NCI-H2196 (cell line): Measurements from ENCODE around the gene DHRSX.
"Not testable (repeated sequence)": the region's sequence is repeated elsewhere in the genome, so short reads cannot be mapped to it uniquely, and the experiment has no call there.

Experiments
- DNase-seq: peaks from one replicate; lab custom pipeline; 2025; ENCODE audit not compliant: unreplicated experiment; lab: John Stamatoyannopoulos, UW

The DHRSX gene

DNA sequence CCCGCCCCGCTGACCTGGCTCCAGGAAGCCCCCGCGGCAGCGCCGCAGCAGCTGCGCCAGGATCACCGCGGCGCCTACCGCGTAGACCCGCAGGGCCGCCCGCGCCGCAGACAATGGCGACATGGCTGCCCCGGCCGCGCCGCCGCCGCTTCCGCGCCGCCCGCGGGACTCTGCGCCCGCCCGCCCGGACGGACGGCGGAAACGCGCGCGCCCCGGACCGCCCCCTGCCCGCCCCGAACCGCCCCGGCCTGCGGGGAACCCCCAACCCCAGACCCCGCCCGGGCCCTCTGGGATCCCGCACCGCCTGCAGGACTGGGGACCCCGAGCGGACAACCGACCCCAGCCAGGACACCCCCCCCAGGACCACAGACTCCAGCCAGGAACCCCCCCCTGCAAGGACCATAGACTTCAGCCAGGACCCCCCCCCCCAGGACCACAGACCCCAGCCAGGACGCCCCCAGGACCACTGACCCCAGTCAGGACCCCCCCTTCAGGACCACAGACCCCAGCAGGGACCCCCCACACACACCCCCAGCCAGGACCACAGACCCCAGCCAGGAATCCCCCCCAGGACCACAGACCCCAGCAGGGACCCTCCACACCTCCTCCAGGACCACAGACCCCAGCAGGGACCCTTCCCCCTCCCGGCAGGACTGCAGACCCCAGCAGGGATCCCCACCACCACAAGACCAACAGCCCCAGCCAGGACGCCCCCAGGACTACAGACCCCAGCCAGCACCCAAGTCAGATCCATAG, at the start of gene DHRSX, which contains the start of gene ZBED1:
Gene DHRSX, minus strand, starts transcription at position 174 of the 756 bp plus-strand sequence. Its CDS starts 51 bp downstream, at position 123.
Gene ZBED1, minus strand, starts transcription at position 174 of the 756 bp plus-strand sequence. CDS start 10,257 bp downstream, outside the sequence.
- DNase-seq: no peak

DNA sequence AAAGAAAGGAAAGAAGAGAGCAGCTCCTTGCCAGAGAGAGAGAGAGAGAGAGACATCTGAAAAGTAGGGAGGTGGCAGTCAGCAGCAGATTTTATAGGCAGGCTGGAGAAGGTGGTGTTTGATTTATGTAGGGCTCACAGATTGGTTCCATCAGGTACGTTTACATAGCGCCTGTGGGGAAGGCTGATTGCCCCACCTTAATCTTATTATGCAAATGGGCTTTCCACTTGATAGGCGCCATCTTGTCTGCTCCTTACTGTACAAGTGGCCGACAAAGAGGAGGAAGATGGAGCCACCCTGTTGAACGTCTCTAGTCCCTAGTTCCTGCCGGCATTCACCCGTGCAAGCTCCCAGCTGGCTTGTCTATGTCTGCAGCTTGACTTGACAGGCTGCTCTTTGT, 49.1 kb upstream of the DHRSX start:
- DNase-seq: no peak

- no peak for DNase-seq
Observed at GRCh38 chrX:2548711-2549423, 48.1 kb upstream of the DHRSX start.

GRCh38 chrX:2547736-2548135, 47.0 kb upstream of the DHRSX start:
- no peak for DNase-seq

- no peak for DNase-seq
Observed at GRCh38 chrX:2546496-2546895, 45.7 kb upstream of the DHRSX start.

DNA sequence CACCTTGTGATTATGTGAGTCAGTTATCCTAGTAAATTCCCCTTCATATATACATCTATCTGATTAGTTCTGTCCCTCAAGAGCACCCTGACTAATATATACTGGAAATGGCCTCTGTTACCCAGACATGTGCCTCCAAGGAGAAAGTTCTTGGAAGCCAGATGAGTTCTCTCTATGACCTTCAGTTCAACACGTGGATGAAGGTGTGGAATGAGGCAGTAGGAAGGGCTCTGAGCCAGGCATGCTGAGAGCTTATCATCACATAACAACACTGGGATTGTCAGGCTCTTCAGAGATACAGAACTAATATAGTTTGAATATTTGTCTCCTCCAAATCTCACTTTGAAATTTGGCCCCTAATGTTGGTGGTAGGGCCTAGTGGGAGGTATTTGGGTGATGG, 44.4 kb upstream of the DHRSX start:
- no peak for DNase-seq

DNA sequence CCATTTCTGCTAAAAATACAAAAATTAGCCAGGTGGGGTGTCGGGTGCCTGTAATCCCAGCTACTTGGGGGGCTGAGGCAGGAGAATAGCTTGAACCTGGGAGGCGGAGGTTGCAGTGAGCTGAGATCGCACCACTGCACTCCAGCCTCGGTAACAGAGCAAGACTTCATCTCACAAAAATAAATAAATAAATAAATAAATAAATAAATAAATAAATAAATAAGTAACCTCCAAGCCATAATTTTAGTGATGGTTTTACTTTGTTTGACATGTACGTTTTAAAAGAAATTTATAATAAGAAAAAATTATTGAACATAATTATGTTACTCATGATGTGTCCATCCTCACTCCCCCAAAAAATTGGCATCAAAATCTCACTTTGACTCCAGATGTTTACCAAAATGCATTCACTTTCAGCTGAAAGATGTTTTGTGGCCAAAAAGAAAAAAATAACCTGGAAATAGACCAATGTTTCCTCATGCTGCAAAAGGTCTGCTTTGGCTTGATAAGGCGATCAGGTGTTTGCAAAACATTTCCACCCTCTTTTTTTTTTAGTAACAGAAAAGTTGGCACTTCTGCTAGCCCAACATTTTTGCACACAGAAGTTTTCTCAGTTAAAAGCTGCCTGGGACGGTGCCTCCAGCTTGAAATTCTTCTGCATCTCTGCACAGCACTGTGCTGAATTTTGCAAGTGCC, 42.2 kb upstream of the DHRSX start:
- DNase-seq: no peak

- no peak for DNase-seq
Observed at GRCh38 chrX:2541603-2542002, 40.8 kb upstream of the DHRSX start.

DNA sequence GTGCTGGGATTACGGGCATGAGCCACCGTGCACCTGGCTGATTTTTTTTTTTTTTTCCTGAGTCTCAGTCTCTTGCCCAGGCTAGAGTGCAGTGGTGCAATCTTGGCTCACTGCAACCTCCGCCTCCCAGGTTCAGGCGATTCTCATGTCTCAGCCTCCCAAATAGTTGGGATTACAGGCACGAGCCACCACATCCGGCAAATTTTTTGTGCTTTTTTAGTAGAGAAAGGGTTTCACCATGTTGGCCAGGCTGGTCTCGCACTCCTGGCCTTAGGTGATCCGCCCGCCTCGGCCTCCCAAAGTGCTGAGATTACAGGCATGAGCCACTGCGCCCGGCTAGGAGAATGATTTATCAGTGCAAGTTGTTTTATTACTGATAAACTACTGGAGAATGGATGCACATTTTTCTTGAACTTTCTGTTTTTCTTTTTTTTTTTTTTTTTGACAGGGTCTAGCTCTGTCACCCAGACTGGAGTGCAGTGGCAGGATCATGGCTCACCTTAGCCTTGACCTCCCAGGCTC, 39.7 kb upstream of the DHRSX start:
- no peak for DNase-seq

GRCh38 chrX:2539586-2539985, 38.8 kb upstream of the DHRSX start:
- DNase-seq: no peak

DNA sequence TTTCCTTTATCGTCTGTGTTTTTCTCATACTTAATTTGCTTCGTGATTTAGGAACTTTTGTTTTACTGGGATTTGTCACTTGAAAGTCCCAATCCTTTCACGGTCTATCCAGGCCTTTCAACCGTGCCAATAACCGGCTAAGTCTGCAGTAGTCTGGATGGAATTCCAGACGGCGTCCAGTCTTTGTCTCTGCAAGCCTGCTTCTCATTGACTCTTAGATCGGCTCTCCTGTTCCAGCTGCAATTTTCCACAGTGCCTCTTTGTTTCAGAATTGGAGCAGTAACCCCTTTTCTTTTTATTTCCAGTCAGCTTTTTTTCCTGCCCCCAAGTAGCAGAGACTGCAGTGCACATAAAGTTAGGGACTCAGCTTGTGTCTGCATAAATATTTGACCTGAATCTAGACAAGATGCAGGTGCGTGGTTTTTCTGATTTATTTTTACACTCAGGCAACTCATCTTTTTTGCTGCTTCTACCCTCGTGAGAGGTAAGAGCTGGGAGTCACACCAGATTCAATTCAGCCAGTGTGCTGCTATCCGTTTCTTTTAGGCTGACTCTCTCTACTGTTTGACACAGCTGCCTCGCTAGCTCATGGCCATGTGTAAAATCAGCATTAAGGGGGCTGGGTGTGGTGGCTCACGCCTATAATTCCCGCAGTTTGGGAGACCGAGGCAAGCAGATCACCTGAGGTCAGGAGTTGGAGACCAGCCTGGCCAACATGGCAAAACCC, 37.4 kb upstream of the DHRSX start:
- DNase-seq: no peak

DNA sequence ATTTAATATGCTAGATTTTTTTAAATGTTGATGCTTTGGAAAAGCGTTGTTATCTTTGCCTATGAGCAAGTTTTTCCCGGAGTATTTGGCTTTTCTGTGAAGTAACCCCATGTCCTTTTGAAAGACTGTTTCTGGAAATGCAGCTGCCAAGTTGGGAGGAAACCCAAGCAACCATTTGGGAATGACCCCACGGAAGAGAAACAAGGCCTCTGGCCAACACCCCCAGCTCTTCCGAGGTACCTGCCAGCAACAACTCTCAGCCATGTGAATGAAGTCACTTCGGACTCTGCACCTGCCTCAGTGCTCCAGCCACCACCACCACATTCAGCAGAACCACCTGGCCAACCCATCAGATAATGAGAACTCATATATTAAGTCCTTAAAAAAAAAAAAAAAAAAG, 36.2 kb upstream of the DHRSX start:
- DNase-seq: no peak

DNA sequence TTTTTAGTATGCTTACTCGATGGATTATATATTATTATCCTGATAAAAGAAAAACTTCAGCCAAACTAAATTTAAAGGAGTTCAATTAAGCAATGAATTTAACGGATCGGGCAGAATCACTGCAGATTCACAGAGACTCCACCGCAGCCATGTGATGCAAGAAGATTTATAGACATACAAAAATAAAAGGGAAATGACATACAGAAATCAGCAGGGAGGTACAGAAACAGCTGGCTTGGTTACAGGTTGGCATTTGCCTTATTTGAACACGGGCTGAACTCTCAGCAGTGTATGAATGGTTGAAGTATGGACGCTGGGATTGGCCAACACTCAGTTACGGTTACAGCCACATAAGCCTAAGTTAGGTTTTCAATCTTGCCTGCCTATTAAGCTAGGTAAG, 35.4 kb upstream of the DHRSX start:
- no peak for DNase-seq

GRCh38 chrX:2534261-2535021, 33.7 kb upstream of the DHRSX start:
- not testable (repeated sequence) for DNase-seq

DNA sequence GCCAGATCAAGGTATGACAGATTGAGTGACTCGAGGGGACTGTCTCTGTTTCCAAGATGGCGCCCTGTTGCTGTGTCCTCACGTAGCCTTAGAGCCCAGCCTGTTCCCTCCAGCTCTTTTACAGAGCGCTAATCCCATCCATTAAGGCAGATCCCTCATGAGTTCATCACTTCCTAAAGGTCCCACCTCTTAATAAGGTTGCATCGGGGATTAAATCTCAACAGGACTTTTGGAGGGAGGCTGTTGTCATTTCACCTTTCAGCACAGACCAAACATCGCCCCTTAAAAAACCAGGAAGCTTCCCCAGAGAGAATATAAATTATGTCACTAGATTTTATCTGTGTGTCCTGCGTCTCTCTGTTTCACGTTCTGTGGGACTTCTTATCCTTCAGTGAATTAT, 32.6 kb upstream of the DHRSX start:
- DNase-seq: no peak

DNA sequence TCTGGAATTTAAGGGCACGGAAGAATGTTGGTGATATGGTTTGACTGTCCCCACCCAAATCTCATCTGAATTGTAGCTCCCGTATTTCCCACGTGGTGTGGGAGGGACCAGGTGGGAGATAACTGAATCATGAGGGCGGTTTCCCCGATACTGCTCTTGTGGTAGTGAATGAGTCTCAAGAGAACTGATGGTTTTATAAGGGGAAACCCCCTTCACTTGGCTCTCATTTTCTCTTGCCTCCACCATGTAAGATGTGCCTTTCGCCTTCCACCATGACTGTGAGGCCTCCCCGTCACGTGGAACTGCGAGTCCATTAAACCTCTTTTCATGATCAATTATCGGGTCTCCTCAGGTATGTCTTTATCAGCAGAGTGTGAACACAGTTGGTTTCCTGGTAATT, 25.6 kb upstream of the DHRSX start:
- no peak for DNase-seq

DNA sequence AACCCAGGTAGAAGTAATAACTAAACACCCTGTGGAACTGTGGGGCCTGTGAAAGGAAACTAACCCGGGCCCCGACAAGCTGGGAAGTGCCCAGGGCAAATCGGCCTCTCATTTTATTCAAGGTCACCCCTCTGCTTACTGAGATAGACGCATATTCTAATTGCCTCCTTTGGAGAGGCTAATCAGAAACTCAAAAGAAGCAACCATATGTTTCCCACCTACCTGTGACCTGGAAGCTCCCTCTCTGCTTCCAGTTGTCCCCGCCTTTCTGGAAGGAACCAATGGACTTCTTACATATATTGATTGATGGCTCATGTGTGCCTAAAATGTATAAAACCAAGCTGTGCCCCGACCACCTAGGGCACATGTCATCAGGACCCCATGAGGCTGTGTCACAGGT, 23.1 kb upstream of the DHRSX start:
- no peak for DNase-seq

DNA sequence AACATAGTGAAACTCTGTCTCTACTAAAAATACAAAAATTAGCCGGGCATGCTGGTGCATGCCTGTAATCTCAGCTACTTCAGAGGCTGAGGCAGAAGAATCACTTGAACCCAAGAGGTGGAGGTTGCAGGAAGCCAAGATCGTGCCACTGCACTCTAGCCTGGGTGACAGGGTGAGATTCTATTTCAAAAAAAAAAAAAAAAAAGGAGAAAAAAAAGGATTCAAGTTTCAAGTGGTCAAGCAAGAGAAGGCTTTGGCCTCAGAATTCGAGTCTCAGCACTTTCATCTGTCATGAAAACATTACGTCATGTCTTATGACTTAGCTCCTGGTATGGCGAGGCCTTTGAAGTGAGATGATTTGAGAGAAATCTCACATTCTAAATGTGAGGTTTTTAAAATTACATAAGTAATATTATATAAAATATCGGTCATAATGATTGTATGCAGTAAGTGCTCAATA, 21.2 kb upstream of the DHRSX start:
- DNase-seq: no peak

GRCh38 chrX:2521092-2521926, 20.5 kb upstream of the DHRSX start:
- no peak for DNase-seq
